ENCODE results near the gene SLC4A2. TPM values are rescaled to one million over a fixed set of nuclear protein-coding genes. Genes with fewer than 3 reads are reported as not detected.

SLC4A2 gene
- total RNA-seq, 1 donor from 2014 or later: 99.4 TPM

DNA sequence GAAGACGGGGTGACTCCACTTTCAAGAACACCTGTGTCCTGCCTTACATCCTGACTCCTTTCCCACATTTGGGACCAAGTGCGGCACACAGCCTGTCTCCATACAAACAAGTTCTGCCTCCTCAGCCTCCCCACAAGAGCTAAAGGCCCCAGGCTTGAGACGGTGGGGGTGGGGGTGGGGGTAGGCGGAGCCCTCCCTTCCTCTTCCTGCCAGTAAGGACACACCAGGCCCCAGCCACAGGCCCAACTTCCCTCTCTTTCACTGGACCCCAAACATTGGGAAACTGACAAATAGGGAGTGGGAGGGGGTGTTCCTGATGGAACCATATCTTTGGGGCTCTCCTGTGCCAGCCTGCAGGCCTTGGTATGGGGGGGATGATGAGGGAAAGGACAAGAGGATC, 6.3 kb upstream of the SLC4A2 start:
- peaks cover 9% of the 10 kb centered on the region for H3K4me1 Mint-ChIP-seq (ENCODE audit: low read depth, unreplicated experiment)
- no peak for DNase-seq
- H3K4me3 Mint-ChIP-seq (ENCODE audit: unreplicated experiment): no peak overlapping the region
- peaks cover 5% of the 10 kb centered on the region for H3K36me3 Mint-ChIP-seq (ENCODE audit: unreplicated experiment)
- TF ChIP-seq, protein P1, sequence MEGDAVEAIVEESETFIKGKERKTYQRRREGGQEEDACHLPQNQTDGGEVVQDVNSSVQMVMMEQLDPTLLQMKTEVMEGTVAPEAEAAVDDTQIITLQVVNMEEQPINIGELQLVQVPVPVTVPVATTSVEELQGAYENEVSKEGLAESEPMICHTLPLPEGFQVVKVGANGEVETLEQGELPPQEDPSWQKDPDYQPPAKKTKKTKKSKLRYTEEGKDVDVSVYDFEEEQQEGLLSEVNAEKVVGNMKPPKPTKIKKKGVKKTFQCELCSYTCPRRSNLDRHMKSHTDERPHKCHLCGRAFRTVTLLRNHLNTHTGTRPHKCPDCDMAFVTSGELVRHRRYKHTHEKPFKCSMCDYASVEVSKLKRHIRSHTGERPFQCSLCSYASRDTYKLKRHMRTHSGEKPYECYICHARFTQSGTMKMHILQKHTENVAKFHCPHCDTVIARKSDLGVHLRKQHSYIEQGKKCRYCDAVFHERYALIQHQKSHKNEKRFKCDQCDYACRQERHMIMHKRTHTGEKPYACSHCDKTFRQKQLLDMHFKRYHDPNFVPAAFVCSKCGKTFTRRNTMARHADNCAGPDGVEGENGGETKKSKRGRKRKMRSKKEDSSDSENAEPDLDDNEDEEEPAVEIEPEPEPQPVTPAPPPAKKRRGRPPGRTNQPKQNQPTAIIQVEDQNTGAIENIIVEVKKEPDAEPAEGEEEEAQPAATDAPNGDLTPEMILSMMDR (IDR thresholded peaks at IDR 0.05; ENCODE audit: partially characterized antibody, unreplicated experiment): no peak
- H3K27me3 Mint-ChIP-seq (ENCODE audit: unreplicated experiment): peaks cover 15% of the 10 kb centered on the region
- H3K9me3 Mint-ChIP-seq (ENCODE audit: unreplicated experiment): peaks cover 6% of the 10 kb centered on the region
- no peak overlapping the region for H3K27ac Mint-ChIP-seq (ENCODE audit: unreplicated experiment)

DNA sequence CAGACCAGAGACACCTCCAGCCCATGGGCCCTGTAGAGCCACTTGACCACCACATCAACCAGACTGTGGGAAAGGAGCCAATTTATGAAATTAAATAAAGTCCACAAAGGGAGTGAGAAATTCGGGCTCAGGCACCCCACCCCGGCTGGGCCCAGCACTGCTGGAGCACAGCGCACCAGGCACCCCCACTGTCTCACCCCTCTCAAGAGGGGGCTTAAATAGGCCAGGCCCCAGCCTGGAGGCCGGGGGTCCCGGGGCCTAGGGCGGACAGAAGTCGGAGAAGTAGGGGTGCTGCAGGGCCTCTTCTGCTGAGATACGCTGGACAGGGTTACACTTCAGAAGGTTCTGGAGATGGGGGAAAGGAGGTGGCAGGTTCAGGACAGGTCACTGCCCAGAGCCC, 5.6 kb upstream of the SLC4A2 start:
- Mint-ChIP-seq H3K27me3 (ENCODE audit: unreplicated experiment) (peaks cover 20% of the 10 kb centered on the region), H3K4me1 (ENCODE audit: low read depth, unreplicated experiment) (peaks cover 10% of the 10 kb centered on the region), H3K4me3 (ENCODE audit: unreplicated experiment) (no peak overlapping the region), H3K27ac (ENCODE audit: unreplicated experiment) (no peak overlapping the region), H3K9me3 (ENCODE audit: unreplicated experiment) (peaks cover 7% of the 10 kb centered on the region), H3K36me3 (ENCODE audit: unreplicated experiment) (peaks cover 5% of the 10 kb centered on the region)
- no peak for DNase-seq
- TF ChIP-seq, protein P1 (IDR thresholded peaks at IDR 0.05; ENCODE audit: partially characterized antibody, unreplicated experiment): no peak

DNA sequence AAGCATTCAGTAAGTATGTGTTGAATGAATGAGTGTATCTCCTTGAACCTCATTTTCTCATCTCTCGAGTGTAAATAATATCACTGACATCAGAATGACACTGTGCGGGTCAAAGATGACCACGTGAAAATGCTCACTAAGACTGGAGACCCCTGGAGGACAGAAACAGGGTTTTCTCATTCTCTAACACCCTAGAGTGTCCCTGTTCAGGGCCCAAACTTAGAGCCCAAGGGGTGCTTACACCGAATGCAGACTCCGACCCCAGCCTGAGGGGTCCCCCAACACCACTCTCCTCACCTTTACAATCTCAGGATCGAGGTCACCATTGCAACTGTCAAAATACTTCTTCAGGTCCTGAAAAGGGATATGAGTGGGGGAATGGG, 3.1 kb upstream of the SLC4A2 start:
- H3K27me3 Mint-ChIP-seq (ENCODE audit: unreplicated experiment): peaks cover 18% of the 10 kb centered on the region
- H3K27ac Mint-ChIP-seq (ENCODE audit: unreplicated experiment): peak overlapping the region; percentile 48

DNA sequence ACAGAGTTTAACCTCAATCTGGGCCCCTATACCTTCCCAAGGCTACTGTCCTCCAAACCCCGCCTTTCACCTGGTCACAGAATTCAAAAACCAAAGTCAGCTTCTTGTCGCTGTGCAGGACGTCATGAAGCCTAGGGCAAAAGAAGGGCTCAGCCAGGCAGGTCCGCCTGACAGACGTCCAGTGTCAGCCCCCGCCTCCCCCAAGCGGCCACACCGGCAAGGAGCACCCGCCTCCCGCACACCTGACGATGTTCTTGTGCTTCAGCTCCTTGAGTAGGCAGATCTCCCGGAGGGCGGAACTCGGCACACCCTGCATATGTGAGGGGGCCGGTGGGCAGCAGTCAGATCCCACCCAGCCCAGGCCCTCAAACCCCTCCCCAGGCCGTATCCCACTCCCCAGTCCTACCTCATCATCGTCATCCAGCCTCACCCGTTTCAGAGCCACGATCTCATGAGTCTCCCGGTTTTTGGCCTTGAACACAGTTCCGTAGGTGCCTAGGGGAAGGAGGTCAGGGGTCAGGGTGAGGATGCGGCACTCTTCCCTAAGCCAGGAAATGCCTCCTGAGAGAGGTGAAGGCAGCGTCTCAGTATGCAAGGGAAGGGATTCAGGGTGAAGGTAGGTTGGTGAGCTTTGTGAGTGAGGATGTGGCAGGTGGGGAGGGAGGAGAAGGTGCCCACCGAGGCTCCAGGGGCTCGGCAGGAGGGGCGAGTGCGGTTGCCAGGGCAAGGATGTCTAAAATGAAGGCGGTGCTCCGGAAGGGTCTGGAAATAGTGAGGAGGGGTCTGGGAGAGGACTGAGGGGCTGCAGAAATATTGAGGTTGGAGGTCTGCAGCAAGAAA, 2.5 kb upstream of the SLC4A2 start:
- DNase-seq: no peak
- Mint-ChIP-seq H3K27me3 (ENCODE audit: unreplicated experiment) (peaks cover 18% of the 10 kb centered on the region), H3K9me3 (ENCODE audit: unreplicated experiment) (peaks cover 9% of the 10 kb centered on the region), H3K4me1 (ENCODE audit: low read depth, unreplicated experiment) (peaks cover 16% of the 10 kb centered on the region), H3K36me3 (ENCODE audit: unreplicated experiment) (peaks cover 5% of the 10 kb centered on the region), H3K4me3 (ENCODE audit: unreplicated experiment) (peak overlapping the region; percentile 99), H3K27ac (ENCODE audit: unreplicated experiment) (peak overlapping the region; percentile 95)
- TF ChIP-seq, protein P1 (IDR thresholded peaks at IDR 0.05; ENCODE audit: partially characterized antibody, unreplicated experiment): no peak

More for the DNA sequence above, 3.1 kb upstream of the SLC4A2 start:
- DNase-seq: no peak
- Mint-ChIP-seq H3K4me3 (ENCODE audit: unreplicated experiment) (peak overlapping the region; percentile 99), H3K36me3 (ENCODE audit: unreplicated experiment) (peaks cover 5% of the 10 kb centered on the region), H3K4me1 (ENCODE audit: low read depth, unreplicated experiment) (peaks cover 13% of the 10 kb centered on the region), H3K9me3 (ENCODE audit: unreplicated experiment) (peaks cover 9% of the 10 kb centered on the region)
- TF ChIP-seq, protein P1 (IDR thresholded peaks at IDR 0.05; ENCODE audit: partially characterized antibody, unreplicated experiment): peak; percentile 20

DNA sequence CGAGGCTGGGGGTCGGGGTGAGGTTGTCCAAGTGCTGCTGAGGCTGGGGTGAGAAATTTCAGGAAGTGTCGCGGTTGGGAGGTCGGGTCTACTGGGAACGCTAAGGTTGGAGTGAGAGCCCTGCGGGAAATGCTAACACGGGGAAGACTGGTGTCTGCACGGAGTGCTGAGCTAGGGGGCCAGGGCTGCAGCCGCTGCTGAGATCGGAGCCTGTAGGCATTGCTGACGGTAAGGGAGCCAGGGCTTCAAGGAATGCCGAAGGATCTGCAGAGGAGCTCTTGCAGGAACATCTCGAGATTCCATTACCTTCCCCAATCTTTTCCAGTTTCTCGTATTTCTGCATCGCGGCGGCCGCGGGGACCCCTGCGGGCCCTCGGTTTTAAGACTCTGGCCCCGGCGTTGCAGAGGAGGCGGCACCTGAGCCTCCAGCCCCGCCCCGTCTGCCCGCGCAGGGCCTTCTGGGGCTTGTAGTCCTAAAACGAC, 1.8 kb upstream of the SLC4A2 start, which contains the start of gene CDK5:
TSS of gene CDK5 (minus strand) at position 392 of the 483 bp plus-strand sequence. CDS start at position 343, 49 bp downstream.
- H3K9me3 Mint-ChIP-seq (ENCODE audit: unreplicated experiment): peaks cover 9% of the 10 kb centered on the region
- DNase-seq: no peak
- H3K27ac Mint-ChIP-seq (ENCODE audit: unreplicated experiment): peak within 1 kb of the TSS; percentile 99
- peaks cover 18% of the 10 kb centered on the region for H3K4me1 Mint-ChIP-seq (ENCODE audit: low read depth, unreplicated experiment)
- TF ChIP-seq, protein P1 (IDR thresholded peaks at IDR 0.05; ENCODE audit: partially characterized antibody, unreplicated experiment): no peak
- H3K36me3 Mint-ChIP-seq (ENCODE audit: unreplicated experiment): peaks cover 3% of the 10 kb centered on the region
- peak within 1 kb of the TSS; percentile 99 for H3K4me3 Mint-ChIP-seq (ENCODE audit: unreplicated experiment)
- peaks cover 18% of the 10 kb centered on the region for H3K27me3 Mint-ChIP-seq (ENCODE audit: unreplicated experiment)

Measured in glutamatergic neuron (in vitro differentiated cells).